Measurements from ENCODE around the gene NRTN. TPM values are rescaled to one million over a fixed set of nuclear protein-coding genes. Genes with fewer than 3 reads are reported as not detected.

The NRTN gene, protein sequence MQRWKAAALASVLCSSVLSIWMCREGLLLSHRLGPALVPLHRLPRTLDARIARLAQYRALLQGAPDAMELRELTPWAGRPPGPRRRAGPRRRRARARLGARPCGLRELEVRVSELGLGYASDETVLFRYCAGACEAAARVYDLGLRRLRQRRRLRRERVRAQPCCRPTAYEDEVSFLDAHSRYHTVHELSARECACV
- 1.1 and 1.2 TPM in 2 replicates for total RNA-seq (2014; rRNA removed; shearing (Covaris generic))

DNA sequence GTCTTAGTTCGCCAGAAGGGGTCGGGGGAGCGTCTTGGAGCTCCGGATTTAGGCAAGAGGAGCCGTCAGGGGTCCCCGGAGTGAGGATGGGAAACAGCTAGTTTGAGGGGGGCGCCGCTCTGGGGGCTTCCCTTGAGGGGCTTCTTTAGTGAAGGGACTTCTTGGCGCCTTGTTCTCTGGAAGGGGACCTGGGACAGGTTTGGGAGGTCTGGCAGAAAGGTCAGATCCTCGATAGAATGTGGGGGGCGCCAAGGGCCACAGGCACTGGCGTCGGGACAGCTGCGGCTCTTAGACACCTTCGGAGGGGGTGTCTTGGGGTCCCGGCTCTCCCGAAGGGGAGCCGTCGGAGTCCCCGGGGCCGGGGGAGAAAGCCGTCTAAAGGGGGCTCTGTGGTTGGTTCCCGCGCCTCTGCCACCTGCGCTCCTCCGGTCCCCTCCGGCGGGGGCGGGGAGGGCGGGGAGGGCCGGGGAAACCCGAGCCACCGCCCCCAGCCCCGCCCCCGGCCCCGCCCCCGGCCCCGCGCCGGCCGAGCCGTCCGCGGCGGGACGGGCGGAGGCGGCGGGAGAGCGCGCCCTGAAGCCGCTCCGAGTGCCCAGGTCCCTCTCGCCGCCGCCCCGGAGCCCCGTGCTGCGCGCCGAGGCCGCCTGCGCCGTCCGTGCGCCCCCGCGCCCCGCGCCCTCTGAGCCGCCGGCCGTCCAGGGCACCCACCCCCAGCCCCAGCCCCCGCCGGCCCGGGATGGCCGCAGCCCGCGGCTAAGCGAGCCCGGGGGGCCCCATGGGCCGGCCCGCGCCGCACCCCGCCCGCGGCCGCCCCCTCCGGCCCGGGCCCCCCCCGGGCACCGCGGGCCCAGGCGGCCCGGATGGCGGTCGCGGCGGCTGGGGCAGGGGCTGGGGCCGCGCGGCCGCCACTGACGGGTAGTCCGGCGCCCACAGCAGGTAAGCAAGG is at the start of gene NRTN:
NRTN (plus strand) TSS at position 552 of the 946 bp plus-strand sequence. CDS start 19,099 bp downstream, outside the sequence.

GRCh38 chr19:5784581-5785147 is 20.2 kb upstream of the NRTN start, which contains the start of gene PRR22:
Gene PRR22, minus strand, starts transcription at chr19:5784746. Its CDS starts 86 bp downstream, at chr19:5784660.

DNA sequence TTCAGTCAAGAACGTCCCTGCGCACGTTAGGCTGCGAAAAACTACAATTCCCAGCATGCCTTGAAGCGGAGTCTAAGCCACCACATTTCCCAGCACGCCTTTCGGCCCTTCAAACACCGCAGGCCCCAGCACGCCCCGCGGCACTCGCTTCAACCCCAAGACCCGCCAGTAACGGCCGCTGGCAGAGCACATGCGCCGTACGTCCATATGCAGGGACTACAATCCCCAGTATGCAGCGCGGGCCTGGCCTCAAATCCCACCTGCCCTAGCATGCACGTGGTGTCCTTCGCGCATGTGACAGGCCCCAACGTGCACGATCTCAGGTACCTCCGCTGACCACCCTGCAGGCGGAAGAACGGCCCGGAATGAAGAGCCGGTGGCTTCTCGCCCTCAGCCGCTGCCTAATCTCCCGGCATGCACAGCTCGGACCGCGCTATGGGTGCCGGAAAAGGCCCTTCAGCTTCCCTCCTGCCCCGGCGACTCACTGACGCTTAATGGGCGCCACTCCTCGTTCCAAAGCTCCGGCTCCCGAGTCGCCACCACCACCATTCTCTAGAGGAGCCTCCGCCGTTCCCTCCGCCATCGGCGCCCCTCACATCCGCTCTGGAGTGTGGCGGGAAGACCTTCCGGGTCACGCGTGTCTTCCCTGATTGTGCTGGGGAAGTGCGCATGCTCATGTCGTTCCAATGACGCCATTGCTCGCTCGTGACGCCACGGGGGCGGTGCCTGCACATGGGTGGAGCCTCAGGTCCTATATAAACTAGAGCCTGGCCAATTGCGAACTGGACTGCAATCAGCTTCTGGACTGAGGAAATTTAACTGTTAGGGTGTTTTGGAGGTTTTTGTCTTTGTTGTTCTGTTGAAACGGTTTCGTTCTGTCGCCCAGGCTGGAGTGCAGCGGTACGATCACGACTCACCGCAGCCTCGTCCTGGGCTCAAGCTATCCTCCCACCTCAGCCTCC is 14.0 kb upstream of the NRTN start, which contains the start of gene DUS3L:
DUS3L (minus strand) TSS at position 605 of the 962 bp plus-strand sequence; CDS start at position 583, 22 bp downstream.

DNA sequence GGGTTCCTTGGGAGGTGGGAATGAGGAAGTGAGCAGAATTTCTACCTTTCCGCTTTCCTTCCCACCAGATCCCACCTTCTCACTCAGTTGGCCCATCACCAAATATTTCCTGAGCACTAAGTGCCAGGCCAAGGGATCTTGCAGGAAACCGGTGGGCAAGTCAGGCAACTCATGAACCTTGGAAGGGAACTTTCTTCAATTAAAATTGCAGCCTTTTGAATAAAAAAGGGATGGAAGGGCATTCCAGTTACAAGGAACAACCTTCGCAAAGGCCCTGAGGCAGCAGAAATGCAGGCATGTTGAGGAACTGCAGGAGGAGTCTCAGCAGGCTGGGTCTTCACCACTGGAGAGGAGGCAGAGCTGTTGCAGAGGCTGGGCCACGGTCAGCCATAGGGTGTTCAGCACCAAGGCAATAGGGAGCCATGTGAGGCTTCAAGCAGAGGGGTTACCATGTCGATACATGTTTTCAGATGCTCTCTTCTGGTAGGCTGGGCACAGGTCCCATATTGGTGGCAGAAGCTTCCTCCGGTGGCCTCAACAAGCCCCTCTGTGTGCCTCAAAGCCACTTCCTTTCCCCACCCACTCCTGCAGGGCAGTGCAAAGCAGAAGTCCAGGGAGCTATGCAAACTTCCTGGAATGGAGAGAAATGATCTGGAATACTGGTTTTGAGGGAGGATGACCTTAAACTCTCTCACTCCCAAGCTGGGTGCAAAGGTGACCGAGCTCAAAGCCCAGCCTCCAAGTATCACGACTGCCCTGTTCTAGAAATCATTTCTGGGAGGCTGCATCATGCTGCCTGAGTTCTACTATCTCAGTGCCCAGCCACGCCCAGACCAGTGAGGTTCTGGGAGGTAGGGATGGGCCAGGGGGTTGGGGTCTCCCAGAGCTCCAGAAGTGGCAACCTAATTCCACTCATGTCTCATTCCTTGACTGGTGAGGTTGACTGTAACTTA is 34.5 kb downstream of the NRTN start, which contains the start of gene FUT6:
FUT6 (minus strand) TSS at position 638 of the 953 bp plus-strand sequence. CDS start 7,135 bp downstream, outside the sequence.

GRCh38 chr19:5851302-5851701 is 46.4 kb downstream of the NRTN start, which contains the start of gene FUT3:
Gene FUT3, minus strand, starts transcription at chr19:5851449.

Other genes with a start within 250 kb of the NRTN start
- 0.24 and 0.64 TPM in 2 replicates for gene TINCR, start 237.1 kb upstream of the NRTN start, total RNA-seq (2014; rRNA removed; shearing (Covaris generic))
- 45.6 and 45.8 TPM in 2 replicates for gene SAFB2, start 182.3 kb upstream of the NRTN start, total RNA-seq (2014; rRNA removed; shearing (Covaris generic))
- 61.2 and 65.0 TPM in 2 replicates for gene SAFB, start 182.0 kb upstream of the NRTN start, total RNA-seq (2014; rRNA removed; shearing (Covaris generic))
- 232 and 245 TPM in 2 replicates for gene MICOS13, start 124.6 kb upstream of the NRTN start, total RNA-seq (2014; rRNA removed; shearing (Covaris generic))
- gene HSD11B1L, start 124.0 kb upstream of the NRTN start, total RNA-seq (2014; rRNA removed; shearing (Covaris generic)) = 46.2 and 46.3 TPM in 2 replicates
- gene RPL36, start 114.8 kb upstream of the NRTN start, total RNA-seq (2014; rRNA removed; shearing (Covaris generic)) = 2,537 and 2,543 TPM in 2 replicates
- gene LONP1, start 84.9 kb upstream of the NRTN start, total RNA-seq (2014; rRNA removed; shearing (Covaris generic)) = 306 and 350 TPM in 2 replicates
- not detected in 2 replicates for gene CATSPERD, start 84.4 kb upstream of the NRTN start, total RNA-seq (2014; rRNA removed; shearing (Covaris generic))
- 6.8 and 10.4 TPM in 2 replicates for gene PRR22, start 20.3 kb upstream of the NRTN start, total RNA-seq (2014; rRNA removed; shearing (Covaris generic))
- 102 and 105 TPM in 2 replicates for gene DUS3L, start 13.9 kb upstream of the NRTN start, total RNA-seq (2014; rRNA removed; shearing (Covaris generic))
- gene FUT6, start 34.6 kb downstream of the NRTN start, total RNA-seq (2014; rRNA removed; shearing (Covaris generic)) = not detected in 2 replicates
- 0.11 TPM in 1 of 2 replicates, not detected in the other for gene FUT3, start 46.4 kb downstream of the NRTN start, total RNA-seq (2014; rRNA removed; shearing (Covaris generic))
- gene FUT5, start 65.5 kb downstream of the NRTN start, total RNA-seq (2014; rRNA removed; shearing (Covaris generic)) = 0.11 TPM in 2 replicates
- gene NDUFA11, start 98.7 kb downstream of the NRTN start, total RNA-seq (2014; rRNA removed; shearing (Covaris generic)) = 279 and 320 TPM in 2 replicates
- gene VMAC, start 99.8 kb downstream of the NRTN start, total RNA-seq (2014; rRNA removed; shearing (Covaris generic)) = 9.8 and 11.0 TPM in 2 replicates
- 185 and 250 TPM in 2 replicates for gene CAPS, start 109.2 kb downstream of the NRTN start, total RNA-seq (2014; rRNA removed; shearing (Covaris generic))
- gene RANBP3, start 173.1 kb downstream of the NRTN start, total RNA-seq (2014; rRNA removed; shearing (Covaris generic)) = 70.4 and 71.6 TPM in 2 replicates